GM21390 (cell line): ENCODE data around the gene EXOC3L2.

ENCODE experiments used
- ATAC-seq: cut with Tn5 transposase; IDR thresholded peaks from one replicate; pipeline ENCODE4 v1.9.1; 2021; ENCODE audit not compliant: unreplicated experiment

The EXOC3L2 gene

DNA sequence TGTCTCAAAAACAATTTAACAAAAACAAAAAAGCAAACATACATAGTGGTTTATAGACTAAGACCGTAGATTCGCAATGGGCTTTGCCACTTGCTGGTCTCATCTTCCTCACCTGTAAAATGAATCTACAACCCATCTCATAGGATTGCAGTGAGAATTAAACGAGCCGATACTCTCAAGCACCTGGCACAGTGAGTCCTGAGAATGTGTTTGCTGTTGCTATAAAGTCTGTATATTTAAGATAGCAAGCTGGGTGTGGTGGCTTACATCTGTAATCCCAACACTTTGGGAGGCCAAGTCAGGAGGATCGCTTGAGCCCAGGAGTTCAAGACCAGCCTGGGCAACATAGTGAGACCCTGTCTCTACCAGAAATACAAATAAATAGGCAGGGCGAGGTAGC lies 22.5 kb downstream of the EXOC3L2 start:
- ATAC-seq, result no peak

DNA sequence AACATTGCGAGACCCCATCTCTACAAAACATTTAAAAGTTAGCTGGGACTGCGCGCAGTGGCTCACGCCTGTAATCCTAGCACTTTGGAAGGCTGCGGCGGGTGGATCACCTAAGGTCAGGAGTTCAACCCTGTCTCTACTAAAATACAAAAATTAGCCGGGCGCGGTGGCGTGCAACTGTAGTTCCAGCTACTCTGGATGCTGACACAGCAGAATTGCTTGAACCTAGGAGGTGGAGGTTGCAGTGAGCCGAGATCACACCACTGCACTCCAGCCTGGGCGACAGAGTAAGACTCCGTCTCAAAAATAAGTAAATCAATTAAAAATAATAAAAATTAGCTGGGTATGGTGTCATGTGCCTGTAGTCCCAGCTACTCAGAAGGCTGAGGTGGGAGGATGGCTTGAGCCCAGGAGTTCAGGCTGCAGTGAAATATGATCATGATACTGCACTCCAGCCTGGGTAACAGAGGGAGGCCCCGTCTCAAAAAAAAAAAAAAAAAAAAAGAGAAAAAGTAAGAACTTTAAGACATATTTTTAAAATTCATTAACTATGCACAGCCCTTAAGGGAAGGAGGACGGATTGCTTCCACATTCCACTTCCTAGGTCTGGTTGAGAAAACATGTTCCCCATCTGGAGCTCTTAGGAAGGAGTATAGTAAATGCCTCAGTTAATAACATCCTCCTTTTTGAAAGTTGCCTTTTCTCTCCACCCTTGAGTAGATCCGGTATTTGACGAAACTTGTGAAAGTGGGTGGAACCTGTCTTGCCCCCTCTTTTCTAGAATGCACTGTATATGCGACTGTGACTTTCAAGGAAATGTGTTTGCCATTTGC lies 26.1 kb downstream of the EXOC3L2 start:
- no peak for ATAC-seq

DNA sequence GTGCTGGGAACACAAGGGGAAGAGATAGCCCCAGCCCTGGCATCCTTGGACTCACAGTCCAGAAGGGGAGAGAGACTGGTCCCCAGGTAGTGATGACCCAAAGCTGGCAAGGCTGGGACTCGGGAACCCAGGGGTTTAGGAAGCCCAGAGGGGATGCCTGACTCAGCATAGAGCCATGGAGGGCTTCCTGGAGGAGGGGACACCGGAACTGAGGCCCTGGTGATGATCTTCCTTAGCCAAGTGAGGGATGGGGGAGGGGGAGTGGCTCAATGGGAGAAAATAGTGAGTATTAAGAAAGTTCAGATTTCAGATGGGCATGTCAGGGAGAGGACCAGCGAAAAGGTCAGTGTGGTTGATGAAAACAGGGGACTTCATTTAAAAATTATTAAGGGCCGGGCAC lies 26.8 kb downstream of the EXOC3L2 start:
- no peak for ATAC-seq

- ATAC-seq, result no peak
Measured at GRCh38 chr19:45217957-45218334, 27.3 kb downstream of the EXOC3L2 start.

DNA sequence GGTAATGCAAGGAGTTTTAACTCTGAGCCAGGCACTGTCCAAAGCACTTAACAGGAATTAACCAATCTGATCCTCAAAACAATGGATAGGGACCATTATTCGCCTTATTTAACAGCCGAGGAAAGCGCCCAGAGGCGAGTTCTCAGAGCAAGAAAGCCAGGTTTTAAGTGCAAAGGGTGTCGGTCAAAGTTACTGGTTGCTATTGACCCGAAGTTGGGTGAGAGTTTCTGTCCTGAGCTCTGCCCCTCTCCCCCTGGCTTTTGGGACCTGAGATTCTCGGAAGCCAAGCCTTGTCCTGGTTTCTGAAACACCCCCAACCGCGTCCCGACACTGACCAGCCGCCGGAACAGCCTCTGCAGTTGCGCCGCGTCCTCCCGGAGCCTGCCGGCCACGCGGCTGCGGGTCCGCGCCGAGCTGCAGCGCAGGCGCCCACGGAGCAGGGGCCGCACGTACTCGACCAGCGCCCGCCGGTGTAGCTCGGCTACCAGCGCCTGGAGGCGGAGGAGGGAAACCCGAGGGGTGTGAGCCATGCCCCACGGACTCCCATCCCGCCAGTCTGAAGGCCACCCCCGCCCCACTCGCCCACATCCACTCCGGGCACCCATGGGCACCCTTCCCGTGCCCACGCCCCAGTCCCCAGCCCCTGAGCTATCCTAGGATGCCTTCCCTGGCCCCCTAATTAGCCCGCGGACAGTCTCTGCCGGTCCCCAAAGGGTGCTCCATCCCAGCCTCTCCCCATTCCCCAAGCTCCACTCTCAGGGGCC lies 27.8 kb downstream of the EXOC3L2 start:
- no peak for ATAC-seq

- ATAC-seq, result no peak
Measured at GRCh38 chr19:45216667-45217066, 28.5 kb downstream of the EXOC3L2 start.

DNA sequence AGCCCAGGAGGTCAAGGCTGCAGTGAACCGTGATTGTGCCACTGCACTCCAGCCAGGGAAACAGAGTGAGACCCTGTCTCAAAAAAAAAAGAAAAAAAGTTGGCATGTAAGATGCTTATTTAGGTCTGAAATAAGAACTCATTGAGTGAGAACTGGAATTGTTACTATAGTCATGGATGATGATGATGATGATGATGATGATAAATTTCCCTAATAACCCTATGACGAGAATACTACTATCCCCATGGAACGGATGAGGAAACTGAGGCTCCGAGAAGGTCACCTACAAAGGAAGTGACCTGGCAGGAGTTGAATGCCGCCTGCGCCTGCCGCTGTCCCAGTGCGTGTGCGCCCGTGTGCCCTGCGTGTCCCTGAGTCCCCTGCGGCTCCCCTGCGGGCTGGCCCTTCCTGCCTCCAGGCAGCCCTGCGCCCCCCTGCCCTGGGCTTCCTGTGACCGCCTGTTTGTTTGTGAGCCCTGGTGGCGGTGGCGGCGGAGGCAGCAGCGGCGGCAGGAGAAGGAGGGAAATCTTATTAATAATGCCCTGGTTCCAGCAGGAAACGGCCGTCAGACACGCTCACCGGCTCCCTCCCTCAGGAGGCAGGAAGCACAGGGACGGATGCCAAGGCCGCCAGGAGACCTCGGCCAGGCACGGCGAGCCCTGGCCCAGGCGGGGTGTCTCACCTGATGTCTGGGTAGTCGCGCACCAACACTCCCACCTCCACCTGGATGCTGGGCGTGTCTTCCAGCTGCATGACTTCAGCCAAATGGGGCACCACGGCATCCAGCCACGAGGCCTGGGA lies 29.6 kb downstream of the EXOC3L2 start:
- no peak for ATAC-seq

DNA sequence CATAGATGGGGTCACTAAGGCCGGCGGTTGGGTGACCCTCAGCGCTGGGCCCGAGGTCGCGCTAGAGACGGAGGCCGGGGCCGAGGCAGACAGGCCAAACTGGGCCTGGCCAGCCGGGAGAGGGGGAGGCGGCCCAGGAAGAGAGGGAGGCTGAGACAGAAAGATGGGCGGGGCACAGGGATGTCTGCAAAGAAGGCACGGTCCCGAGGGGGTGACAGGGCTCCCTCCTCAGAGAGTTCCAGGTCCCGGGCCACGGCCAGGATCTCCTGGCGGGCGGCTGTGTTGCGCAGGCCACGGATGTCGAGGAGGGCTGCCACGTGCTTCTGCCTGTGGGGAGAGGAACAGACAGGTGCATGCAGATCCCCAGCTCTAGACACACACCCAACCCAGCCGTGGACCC lies 32.2 kb downstream of the EXOC3L2 start:
- no peak for ATAC-seq

GRCh38 chr19:45211751-45212381 lies 33.3 kb downstream of the EXOC3L2 start:
- ATAC-seq, result no peak

DNA sequence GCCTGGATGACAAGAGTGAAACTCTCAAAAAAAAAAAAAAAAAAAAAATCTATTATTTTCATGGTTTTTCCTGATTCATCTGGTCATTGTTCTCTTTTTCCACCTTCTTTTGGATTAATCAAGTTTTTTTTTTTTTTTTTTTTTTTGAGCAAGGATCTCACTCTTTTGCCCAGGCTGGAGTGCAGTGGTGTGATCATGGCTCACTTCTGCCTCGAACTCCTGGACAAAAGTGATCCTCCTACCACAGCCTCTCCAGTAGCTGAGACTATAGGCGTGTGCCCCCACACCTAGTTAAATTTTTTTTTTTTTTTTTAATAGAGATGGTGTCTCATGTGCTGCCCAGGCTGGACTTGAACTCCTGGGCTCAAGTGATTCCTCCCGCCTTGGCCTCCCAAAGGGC lies 38.9 kb downstream of the EXOC3L2 start:
- no peak for ATAC-seq

DNA sequence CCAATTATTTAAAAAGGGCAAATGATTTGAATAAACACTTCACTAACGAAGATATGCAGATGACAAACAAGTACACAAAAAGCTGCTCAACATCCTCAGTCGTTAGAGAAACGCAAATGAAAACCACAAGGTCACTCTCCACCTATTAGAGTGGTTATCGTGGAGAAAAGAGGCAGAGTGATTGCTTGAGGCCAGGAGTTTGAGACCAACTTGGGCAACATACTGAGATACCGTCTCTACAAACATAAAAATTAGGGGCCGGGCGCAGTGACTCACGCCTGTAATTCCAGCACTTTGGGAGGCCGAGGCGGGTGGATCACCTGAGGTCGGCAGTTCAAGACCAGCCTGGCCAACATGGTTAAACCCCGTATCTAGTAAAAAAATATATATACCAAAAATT lies 39.4 kb downstream of the EXOC3L2 start:
- ATAC-seq, result no peak

DNA sequence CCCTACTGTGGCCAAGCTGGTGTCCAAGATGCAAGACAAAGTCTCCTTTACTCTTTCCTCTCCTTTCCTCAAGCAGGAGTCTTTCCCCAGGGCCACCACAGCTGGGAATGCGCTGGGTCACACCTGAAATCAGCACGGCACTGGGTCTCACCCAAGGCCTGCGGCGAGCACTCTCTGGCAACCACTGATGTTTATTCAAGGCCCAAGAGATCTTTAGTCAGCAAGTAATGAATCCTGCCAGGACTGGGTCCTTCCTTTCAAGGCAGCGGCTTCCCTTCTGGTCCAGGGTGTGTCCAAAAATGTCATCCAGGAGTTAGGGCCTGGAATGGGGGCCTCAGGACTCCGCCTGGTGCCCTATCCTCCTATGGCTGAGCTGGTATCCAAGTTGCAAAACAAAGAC lies 42.6 kb downstream of the EXOC3L2 start:
- no peak for ATAC-seq

DNA sequence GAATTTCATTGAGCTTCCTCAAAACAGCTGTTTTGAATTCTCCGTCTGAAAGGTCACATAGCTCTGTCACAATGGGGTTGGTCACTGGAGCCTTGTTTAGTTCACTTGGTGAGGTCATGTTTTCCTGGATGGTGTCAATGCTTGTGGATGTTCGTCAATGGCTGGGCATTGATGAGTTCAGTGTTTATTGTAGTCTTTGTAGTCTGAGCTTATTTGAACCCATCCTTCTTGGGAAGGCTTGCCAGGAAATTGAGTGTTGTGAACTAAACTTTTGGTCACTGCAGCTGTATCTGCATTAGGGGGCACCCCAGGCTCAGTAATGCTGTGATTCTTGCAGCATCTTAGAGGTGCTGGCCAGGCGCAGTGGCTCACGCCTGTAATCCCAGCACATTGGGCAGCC lies 44.6 kb downstream of the EXOC3L2 start:
- no peak for ATAC-seq

DNA sequence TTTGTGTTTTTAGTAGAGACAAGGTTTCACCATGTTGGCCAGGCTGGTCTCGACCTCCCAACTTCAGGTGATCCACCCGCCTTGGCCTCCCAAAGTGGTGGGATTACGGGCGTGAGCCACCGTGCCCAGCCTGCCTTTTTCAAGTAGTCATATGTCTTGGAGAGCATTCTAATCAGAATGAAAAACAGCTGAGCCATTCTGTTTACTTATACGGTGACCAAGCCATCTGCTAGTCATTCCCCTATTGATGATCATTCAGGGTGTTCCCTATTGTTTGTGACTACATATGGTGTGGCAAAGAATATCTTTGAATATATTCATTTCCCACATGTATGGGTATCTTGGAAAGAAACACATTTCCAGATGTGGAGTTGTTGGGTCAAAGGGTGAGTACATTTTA lies 49.4 kb downstream of the EXOC3L2 start:
- no peak for ATAC-seq

DNA sequence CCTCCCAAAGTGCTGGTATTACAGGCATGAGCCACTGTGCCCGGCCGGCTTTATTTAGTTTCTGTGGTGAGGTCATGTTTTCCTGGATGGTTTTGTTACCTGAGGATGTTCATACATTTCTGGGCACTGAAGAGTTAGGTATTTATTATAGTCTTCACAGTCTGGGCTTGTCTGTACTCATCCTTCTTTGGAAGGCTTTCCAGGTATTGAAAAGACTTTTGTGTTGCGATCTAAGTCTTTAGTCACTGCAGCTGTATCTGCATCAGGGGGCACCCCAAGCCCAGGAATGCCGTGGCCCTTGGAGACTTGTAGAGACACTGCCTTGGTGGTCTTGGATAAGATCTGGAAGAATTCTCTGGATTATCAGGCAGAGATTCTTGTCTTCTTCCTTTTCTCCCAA lies 53.8 kb downstream of the EXOC3L2 start:
- ATAC-seq, result no peak

GRCh38 chr19:45189971-45190370 lies 55.2 kb downstream of the EXOC3L2 start:
- no peak for ATAC-seq

- no peak for ATAC-seq
Measured at GRCh38 chr19:45187421-45188100, 57.6 kb downstream of the EXOC3L2 start.

DNA sequence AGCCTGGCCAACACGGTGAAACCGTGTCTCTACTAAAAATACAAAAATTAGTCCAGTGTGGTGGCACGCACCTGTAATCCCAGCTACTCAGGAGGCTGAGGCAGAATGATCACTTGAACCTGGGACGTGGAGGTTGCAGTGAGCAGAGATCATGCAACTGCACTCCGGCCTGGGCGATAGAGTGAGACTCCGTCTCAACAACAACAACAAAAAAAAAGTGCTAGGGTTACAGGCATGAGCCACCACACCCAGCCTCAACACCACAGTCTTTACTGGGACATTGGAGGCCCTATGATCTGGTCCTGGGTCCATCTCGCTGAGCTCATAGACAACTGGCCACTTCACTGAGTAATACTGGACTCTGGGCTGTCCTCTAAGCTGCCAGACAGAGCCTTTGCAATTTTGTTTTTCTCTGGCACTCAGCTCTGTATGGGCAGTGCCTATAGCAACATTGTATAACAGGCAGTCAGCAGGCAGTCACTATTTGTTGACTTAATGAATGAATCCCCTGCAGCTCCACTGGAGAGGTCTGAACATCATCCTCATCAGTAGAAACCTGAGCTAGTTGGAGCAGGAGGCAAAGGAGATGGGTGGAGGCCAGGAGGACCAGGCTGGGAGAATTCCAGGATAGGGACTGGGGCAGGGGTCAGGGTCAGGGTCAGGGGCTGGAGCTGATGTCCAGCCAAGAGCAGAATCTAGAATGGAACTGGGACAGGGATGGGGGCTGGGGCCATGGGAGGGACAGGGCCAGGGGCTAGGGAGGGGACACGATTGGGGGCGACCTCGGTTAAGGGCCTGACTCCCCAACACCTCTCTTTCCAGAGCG lies 58.5 kb downstream of the EXOC3L2 start:
- no peak for ATAC-seq

DNA sequence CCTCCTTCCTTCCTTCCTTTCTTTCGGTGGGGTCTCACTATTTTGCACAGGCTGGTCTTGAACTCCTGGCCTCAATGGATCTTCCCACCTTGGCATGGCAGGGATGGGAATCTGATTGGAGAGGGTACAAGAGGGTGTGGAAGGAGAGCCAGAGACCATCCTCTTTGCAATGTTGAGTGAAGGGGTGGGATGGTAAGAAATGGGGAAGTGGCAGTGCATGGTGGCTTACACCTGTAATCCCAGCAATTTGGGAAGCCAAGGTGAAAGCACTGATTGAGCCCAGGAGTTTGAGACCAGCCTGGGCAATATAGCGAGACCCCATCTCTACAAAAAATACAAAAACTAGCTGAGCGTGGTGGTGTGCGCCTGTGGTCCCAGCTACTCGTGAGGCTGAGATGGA lies 61.1 kb downstream of the EXOC3L2 start:
- no peak for ATAC-seq

- ATAC-seq, result no peak
Measured at GRCh38 chr19:45182758-45183157, 62.4 kb downstream of the EXOC3L2 start.
